Measurements from ENCODE around the gene TDRD12. TPM values are rescaled to one million over a fixed set of nuclear protein-coding genes. Genes with fewer than 3 reads are reported as not detected.

Gene TDRD12
- polyA plus RNA-seq, 1 donor, result 0.28 TPM

- WGBS (ENCODE audit: insufficient coverage, low lambda C conversion rate), result no CpG with 5 or more reads among the region's 4 CpGs
- no peaks in the 10 kb centered on the region for H3K9me3 ChIP-seq (ENCODE audit: control insufficient read depth, low read depth, low read length)
- H3K4me1 ChIP-seq (ENCODE audit: control insufficient read depth, insufficient read depth, low read length), result no peaks in the 10 kb centered on the region
Observed at GRCh38 chr19:32808236-32808635, 88.7 kb downstream of the TDRD12 start.

GRCh38 chr19:32809254-32809653, 89.7 kb downstream of the TDRD12 start:
- whole genome bisulfite sequencing (ENCODE audit: insufficient coverage, low lambda C conversion rate), result no CpG with 5 or more reads among the region's 5 CpGs
- Histone ChIP-seq H3K4me1 (ENCODE audit: control insufficient read depth, insufficient read depth, low read length) (no peaks in the 10 kb centered on the region), H3K9me3 (ENCODE audit: control insufficient read depth, low read depth, low read length) (no peaks in the 10 kb centered on the region), H3K4me3 (ENCODE audit: low read length) (no peak overlapping the region), H3K27me3 (ENCODE audit: control insufficient read depth, insufficient read depth, low read length) (no peaks in the 10 kb centered on the region), H3K27ac (ENCODE audit: low read length) (no peak overlapping the region), H3K36me3 (ENCODE audit: control insufficient read depth, insufficient read depth, low read length) (no peaks in the 10 kb centered on the region)
- DNase-seq, result no peak

More at GRCh38 chr19:32808236-32808635, 88.7 kb downstream of the TDRD12 start:
- Histone ChIP-seq H3K27me3 (ENCODE audit: control insufficient read depth, insufficient read depth, low read length) (no peaks in the 10 kb centered on the region), H3K4me3 (ENCODE audit: low read length) (no peak overlapping the region), H3K27ac (ENCODE audit: low read length) (no peak overlapping the region), H3K36me3 (ENCODE audit: control insufficient read depth, insufficient read depth, low read length) (no peaks in the 10 kb centered on the region)
- no peak for DNase-seq

DNA sequence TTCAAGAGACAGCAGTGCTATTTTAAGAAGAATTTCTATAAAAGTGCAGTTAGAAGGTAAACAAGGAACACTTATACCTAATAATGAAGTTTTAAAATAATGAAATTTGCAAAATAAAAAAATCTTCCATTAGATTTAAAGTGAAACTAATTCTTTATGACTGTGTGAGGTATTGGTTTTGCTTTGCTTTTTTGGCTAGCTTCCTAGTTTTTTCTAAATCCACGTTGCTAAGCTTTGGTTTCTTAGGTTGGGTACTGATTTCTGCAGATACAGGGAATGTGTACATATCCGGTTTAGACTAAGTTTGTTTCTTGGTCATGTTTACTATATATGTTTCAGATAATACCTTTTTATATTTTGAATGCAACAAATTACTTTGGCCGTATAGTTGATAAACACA, 90.2 kb downstream of the TDRD12 start:
- WGBS (ENCODE audit: insufficient coverage, low lambda C conversion rate), result 100% methylated on average over 1 of the region's 3 CpGs
- Histone ChIP-seq H3K27me3 (ENCODE audit: control insufficient read depth, insufficient read depth, low read length) (no peaks in the 10 kb centered on the region), H3K4me1 (ENCODE audit: control insufficient read depth, insufficient read depth, low read length) (no peaks in the 10 kb centered on the region), H3K27ac (ENCODE audit: low read length) (no peak overlapping the region), H3K9me3 (ENCODE audit: control insufficient read depth, low read depth, low read length) (no peaks in the 10 kb centered on the region), H3K4me3 (ENCODE audit: low read length) (no peak overlapping the region), H3K36me3 (ENCODE audit: control insufficient read depth, insufficient read depth, low read length) (no peaks in the 10 kb centered on the region)
- no peak for DNase-seq

- WGBS (ENCODE audit: insufficient coverage, low lambda C conversion rate), result no CpG with 5 or more reads among the region's 9 CpGs
- Histone ChIP-seq H3K4me1 (ENCODE audit: control insufficient read depth, insufficient read depth, low read length) (no peaks in the 10 kb centered on the region), H3K9me3 (ENCODE audit: control insufficient read depth, low read depth, low read length) (no peaks in the 10 kb centered on the region), H3K27ac (ENCODE audit: low read length) (no peak overlapping the region), H3K4me3 (ENCODE audit: low read length) (no peak overlapping the region), H3K36me3 (ENCODE audit: control insufficient read depth, insufficient read depth, low read length) (no peaks in the 10 kb centered on the region), H3K27me3 (ENCODE audit: control insufficient read depth, insufficient read depth, low read length) (no peaks in the 10 kb centered on the region)
- no peak for DNase-seq
Observed at GRCh38 chr19:32810452-32810851, 90.9 kb downstream of the TDRD12 start.

GRCh38 chr19:32811151-32811550, 91.6 kb downstream of the TDRD12 start:
- H3K4me3 ChIP-seq (ENCODE audit: low read length), result no peak overlapping the region
- H3K9me3 ChIP-seq (ENCODE audit: control insufficient read depth, low read depth, low read length), result no peaks in the 10 kb centered on the region
- no peaks in the 10 kb centered on the region for H3K27me3 ChIP-seq (ENCODE audit: control insufficient read depth, insufficient read depth, low read length)
- 100% methylated on average over 1 of the region's 11 CpGs for WGBS (ENCODE audit: insufficient coverage, low lambda C conversion rate)
- no peaks in the 10 kb centered on the region for H3K36me3 ChIP-seq (ENCODE audit: control insufficient read depth, insufficient read depth, low read length)
- H3K27ac ChIP-seq (ENCODE audit: low read length), result no peak overlapping the region
- no peak for DNase-seq
- H3K4me1 ChIP-seq (ENCODE audit: control insufficient read depth, insufficient read depth, low read length), result no peaks in the 10 kb centered on the region

GRCh38 chr19:32812036-32812435, 92.5 kb downstream of the TDRD12 start:
- Histone ChIP-seq H3K27ac (ENCODE audit: low read length) (no peak overlapping the region), H3K9me3 (ENCODE audit: control insufficient read depth, low read depth, low read length) (no peaks in the 10 kb centered on the region), H3K27me3 (ENCODE audit: control insufficient read depth, insufficient read depth, low read length) (no peaks in the 10 kb centered on the region), H3K36me3 (ENCODE audit: control insufficient read depth, insufficient read depth, low read length) (no peaks in the 10 kb centered on the region), H3K4me3 (ENCODE audit: low read length) (no peak overlapping the region), H3K4me1 (ENCODE audit: control insufficient read depth, insufficient read depth, low read length) (no peaks in the 10 kb centered on the region)
- DNase-seq, result no peak
- WGBS (ENCODE audit: insufficient coverage, low lambda C conversion rate), result 86% methylated on average over 1 of the region's 10 CpGs

DNA sequence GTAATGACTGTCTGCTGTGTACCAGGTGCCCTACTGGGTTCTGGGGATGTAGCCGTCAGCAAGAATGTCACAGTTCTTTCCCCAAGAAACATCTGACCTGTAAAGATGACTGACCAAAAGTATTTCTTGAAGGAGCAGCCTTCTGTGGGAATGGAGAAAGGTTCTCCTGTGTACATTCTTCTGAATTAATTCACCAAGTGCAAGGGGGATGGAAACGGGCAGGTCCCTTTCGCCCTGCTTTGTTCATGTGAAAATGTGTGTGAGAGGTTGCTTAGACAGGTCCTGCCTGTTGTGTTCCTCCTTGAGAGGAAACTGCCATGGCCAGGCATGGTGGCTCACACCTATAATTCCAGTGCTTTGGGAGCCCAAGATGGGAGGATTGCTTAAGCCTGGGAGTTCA, 93.0 kb downstream of the TDRD12 start:
- Histone ChIP-seq H3K4me3 (ENCODE audit: low read length) (no peak overlapping the region), H3K9me3 (ENCODE audit: control insufficient read depth, low read depth, low read length) (no peaks in the 10 kb centered on the region), H3K27me3 (ENCODE audit: control insufficient read depth, insufficient read depth, low read length) (no peaks in the 10 kb centered on the region), H3K27ac (ENCODE audit: low read length) (no peak overlapping the region), H3K4me1 (ENCODE audit: control insufficient read depth, insufficient read depth, low read length) (no peaks in the 10 kb centered on the region), H3K36me3 (ENCODE audit: control insufficient read depth, insufficient read depth, low read length) (no peaks in the 10 kb centered on the region)
- WGBS (ENCODE audit: insufficient coverage, low lambda C conversion rate), result no CpG with 5 or more reads among the region's 3 CpGs
- no peak for DNase-seq

- Histone ChIP-seq H3K27ac (ENCODE audit: low read length) (no peak overlapping the region), H3K4me3 (ENCODE audit: low read length) (no peak overlapping the region), H3K36me3 (ENCODE audit: control insufficient read depth, insufficient read depth, low read length) (no peaks in the 10 kb centered on the region), H3K27me3 (ENCODE audit: control insufficient read depth, insufficient read depth, low read length) (no peaks in the 10 kb centered on the region), H3K9me3 (ENCODE audit: control insufficient read depth, low read depth, low read length) (no peaks in the 10 kb centered on the region), H3K4me1 (ENCODE audit: control insufficient read depth, insufficient read depth, low read length) (no peaks in the 10 kb centered on the region)
- no peak for DNase-seq
- no CpG with 5 or more reads among the region's 15 CpGs for WGBS (ENCODE audit: insufficient coverage, low lambda C conversion rate)
Observed at GRCh38 chr19:32813862-32814425, 94.4 kb downstream of the TDRD12 start.

DNA sequence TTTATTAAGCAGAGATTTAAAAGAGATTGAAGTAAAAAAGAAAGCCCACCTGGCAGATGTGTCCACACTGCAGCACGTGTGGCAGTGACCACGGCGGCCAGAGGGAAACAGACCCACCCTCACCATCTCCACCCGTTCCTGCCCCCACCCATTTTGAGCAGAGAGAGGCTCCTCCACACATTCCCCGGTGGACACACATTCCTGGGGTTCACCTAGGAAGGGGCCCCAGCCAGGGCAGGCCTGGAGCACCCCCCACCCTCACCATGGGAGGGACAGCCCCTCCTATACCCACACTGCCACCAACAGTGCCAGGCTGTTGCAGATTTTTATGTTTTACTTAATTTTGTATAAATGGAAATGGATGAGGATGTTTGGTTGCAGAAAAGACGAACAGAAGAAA, 95.1 kb downstream of the TDRD12 start:
- Histone ChIP-seq H3K27ac (ENCODE audit: low read length) (no peak overlapping the region), H3K4me1 (ENCODE audit: control insufficient read depth, insufficient read depth, low read length) (no peaks in the 10 kb centered on the region), H3K9me3 (ENCODE audit: control insufficient read depth, low read depth, low read length) (no peaks in the 10 kb centered on the region), H3K27me3 (ENCODE audit: control insufficient read depth, insufficient read depth, low read length) (no peaks in the 10 kb centered on the region), H3K4me3 (ENCODE audit: low read length) (no peak overlapping the region), H3K36me3 (ENCODE audit: control insufficient read depth, insufficient read depth, low read length) (no peaks in the 10 kb centered on the region)
- no peak for DNase-seq
- whole genome bisulfite sequencing (ENCODE audit: insufficient coverage, low lambda C conversion rate), result 100% methylated on average over 1 of the region's 6 CpGs

DNA sequence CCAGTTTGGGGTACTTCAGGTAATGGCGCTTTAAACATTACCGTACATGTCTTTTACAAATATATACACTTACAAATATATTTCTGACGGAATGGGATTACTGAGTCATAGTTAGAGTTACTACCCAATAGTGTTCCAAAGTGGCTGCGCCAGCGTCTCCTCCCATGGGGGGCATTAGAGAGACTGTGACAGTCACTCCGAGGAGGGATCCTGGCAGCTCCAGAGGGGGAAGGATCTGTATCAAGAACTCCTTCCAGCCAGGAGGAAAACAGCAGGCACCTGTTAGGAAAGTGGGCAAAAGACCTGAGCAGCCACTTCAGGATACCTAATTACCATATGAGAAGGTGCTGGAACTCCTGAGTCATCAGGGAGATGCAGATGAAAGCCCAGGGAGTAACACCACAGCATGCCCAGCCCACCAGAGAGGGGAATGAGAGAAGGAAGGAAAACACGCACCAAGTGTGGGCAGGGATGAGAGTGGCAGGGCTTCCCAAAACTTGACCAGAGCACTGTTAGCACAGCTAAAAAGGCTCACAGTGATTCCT, 97.1 kb downstream of the TDRD12 start:
- Histone ChIP-seq H3K9me3 (ENCODE audit: control insufficient read depth, low read depth, low read length) (no peaks in the 10 kb centered on the region), H3K4me3 (ENCODE audit: low read length) (no peak overlapping the region), H3K27me3 (ENCODE audit: control insufficient read depth, insufficient read depth, low read length) (no peaks in the 10 kb centered on the region), H3K4me1 (ENCODE audit: control insufficient read depth, insufficient read depth, low read length) (peaks cover 2% of the 10 kb centered on the region), H3K36me3 (ENCODE audit: control insufficient read depth, insufficient read depth, low read length) (no peaks in the 10 kb centered on the region), H3K27ac (ENCODE audit: low read length) (no peak overlapping the region)
- no peak for DNase-seq
- WGBS (ENCODE audit: insufficient coverage, low lambda C conversion rate), result no CpG with 5 or more reads among the region's 7 CpGs
